GM18867 (cell line): Measurements from ENCODE around the gene CYBB.
"Not testable (repeated sequence)": the region's sequence is repeated elsewhere in the genome, so short reads cannot be mapped to it uniquely, and the experiment has no call there.

Experiments used
- ATAC-seq: cut with Tn5 transposase; IDR thresholded peaks from one replicate; pipeline ENCODE4 v1.9.1; 2021; ENCODE audit warnings: mild to moderate bottlenecking, moderate library complexity; ENCODE audit not compliant: unreplicated experiment

Gene CYBB

DNA sequence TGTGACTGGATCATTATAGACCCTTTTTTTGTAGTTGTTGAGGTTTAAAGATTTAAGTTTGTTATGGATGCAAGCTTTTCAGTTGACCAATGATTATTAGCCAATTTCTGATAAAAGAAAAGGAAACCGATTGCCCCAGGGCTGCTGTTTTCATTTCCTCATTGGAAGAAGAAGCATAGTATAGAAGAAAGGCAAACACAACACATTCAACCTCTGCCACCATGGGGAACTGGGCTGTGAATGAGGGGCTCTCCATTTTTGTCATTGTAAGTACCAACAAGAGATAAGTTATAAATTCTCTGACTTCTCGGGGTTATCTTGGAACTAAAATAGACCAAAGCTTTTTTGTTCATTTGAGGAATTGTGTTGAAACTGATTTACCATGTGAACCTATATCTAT is at the start of gene CYBB:
TSS of gene CYBB (plus strand) at position 203 of the 400 bp plus-strand sequence. CDS start at position 222, 19 bp downstream.
- ATAC-seq: peak; percentile 40

GRCh38 chrX:37745354-37745753 is 34.5 kb upstream of the CYBB start:
- ATAC-seq: peak; percentile 74

GRCh38 chrX:37745835-37746217 is 34.0 kb upstream of the CYBB start:
- peak; percentile 27 for ATAC-seq

GRCh38 chrX:37746218-37746941 is 33.5 kb upstream of the CYBB start:
- peak; percentile 88 for ATAC-seq

DNA sequence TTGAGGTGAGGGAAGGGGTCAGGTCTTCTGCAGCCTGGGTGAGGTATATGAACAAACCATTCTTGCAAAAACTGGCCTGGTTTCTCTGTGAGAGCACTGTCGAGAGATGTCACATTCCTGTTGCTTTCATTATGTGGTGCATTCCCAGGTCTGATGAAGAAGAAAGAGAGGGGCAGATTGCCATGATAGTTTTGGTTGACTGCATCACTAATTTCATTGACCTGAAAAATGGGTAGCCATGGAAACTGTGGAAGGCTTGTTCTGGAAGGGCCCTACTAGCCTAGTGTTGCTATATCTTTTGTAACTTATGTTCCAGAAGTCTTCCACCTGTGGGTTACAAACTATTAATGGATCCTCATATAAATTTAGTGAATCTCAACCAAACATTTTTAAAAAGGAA is 32.9 kb upstream of the CYBB start:
- ATAC-seq: no peak

DNA sequence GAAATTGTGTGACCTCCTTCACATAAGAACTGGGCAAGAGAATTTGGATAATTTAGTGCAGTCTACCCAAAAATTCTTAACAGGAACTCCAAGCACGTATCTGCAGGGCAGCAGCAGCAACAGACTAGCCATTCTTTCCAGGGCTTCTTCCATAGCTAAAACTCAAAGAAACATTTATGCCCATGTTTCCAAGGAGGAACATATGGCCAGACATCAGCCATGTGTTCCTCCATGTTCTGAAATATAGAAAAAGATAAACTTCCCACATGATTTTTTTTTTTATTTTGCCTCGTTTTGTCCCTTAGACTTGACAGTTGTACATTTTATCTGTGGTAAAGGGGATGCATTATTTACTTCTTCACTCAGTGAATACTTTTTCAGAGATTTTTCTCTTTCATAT is 27.6 kb upstream of the CYBB start:
- no peak for ATAC-seq

DNA sequence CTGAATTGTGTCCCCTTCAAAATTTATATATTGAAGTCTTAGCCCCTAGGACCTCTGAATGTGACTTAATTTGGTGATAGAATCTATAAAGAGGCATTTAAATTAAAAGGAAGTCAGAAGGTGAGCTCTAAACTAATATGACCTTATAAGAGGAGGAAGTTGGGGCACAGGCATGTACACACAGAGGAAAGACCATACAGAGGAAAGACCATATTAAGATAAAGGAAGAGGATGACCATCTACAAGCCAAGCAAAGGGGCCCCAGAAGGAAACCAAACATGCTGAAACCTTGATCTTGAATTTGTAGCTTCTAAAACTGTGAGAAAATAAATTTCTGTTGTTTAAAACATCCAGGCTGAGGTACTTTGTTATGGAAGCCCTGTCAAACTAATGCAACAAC is 26.9 kb upstream of the CYBB start:
- ATAC-seq: no peak

GRCh38 chrX:37753384-37753783 is 26.5 kb upstream of the CYBB start:
- ATAC-seq: no peak

DNA sequence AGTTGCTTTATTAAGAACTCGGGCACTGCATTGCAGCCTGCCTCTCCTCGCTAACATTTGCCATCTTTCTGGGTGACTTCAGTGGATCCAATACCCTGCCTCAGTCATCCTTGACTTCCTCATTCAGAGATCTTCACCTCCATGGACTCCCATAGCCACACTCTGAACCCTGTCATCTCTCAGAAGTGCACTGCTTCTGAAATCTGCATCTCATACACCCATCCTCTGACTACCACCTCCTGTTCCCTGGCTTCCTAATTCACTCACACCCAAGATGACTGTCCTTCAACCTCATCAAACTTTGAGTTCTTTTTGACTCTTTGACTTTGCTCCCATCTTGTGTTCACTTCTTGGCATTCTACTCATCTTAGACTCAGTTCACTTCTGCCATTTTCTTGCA is 25.3 kb upstream of the CYBB start:
- ATAC-seq: peak; percentile 23

GRCh38 chrX:37755025-37755424 is 24.8 kb upstream of the CYBB start:
- peak; percentile 96 for ATAC-seq

DNA sequence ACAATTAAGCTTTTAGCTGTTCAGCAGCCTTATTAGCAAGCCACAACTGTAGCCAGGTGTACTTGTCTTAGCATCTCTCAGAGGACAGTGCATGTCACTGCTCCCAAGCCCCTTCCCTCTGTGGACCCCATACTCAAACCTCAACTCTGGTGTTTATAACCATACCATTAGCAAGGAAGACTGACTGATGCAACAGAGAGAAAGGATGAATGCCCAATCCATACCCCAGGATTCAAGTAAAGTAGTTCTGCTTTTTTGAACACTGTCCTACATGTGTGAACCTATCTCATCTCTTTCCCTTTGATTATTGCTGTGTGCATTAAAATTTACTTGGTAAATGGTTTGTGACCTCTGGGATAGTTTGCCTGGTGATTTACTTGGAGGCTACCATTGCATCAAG is 22.8 kb upstream of the CYBB start:
- ATAC-seq: no peak

DNA sequence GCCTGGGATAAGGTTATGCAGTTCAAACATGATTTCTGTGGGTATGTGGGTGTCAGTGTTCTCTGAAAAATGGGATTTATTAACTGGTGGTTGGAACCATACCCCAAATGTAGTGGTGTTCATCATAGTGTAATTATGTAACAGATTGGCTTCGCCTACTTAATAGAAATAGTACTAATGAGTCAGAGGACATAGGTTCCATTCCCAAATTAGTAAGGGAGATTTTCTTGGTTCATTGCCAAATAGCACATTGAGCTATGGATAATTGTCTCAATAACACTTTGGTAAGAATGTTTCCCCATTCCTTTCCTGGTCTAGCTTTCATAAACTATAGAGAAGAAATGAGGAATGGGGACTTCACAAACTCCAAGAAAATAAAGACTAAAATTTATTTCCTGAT is 20.5 kb upstream of the CYBB start:
- ATAC-seq: no peak

GRCh38 chrX:37759878-37760418 is 19.9 kb upstream of the CYBB start:
- ATAC-seq: no peak

GRCh38 chrX:37763400-37763799 is 16.5 kb upstream of the CYBB start:
- ATAC-seq: no peak

- ATAC-seq: no peak
These were observed 14.4 kb upstream of the CYBB start for GRCh38 chrX:37765507-37765906.

DNA sequence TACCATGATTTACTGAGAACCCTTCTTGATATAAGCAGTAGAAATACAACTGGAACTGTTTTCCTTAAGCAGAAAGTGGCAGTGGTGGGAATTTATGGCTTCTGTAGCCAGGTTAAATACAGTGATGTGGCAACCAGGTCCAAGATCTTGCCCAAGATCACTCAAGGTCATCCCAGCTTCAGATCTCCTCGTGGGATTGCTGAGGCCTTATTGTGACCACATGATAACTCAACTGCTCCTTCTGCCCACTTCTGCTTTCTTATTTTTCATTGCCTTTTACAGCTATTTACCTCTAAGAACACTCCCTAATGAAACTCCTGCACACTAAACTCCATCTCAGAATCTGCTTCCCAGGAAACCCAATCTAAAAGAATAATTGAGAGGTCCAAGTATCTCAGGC is 12.4 kb upstream of the CYBB start:
- ATAC-seq: no peak

DNA sequence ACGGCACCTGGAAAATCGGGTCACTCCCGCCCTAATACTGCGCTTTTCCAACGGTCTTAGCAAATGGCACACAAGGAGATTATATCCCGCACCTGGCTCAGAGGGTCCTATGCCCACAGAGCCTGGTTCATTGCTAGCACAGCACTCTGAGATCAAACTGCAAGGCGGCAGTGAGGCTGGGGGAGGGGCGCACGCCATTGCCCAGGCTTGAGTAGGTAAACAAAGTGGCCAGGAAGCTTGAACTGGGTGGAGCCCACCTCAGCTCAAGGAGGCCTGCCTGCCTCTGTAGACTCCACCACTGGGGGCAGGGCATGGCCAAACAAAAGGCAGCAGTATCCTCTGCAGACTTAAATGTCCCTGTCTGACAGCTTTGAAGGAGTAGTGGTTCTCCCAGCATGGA is 11.0 kb upstream of the CYBB start:
- not testable (repeated sequence) for ATAC-seq

- ATAC-seq: peak; percentile 78
These were observed 3.4 kb upstream of the CYBB start for GRCh38 chrX:37776283-37776986.

- ATAC-seq: peak; percentile 46
These were observed 2.9 kb upstream of the CYBB start for GRCh38 chrX:37776987-37777325.

DNA sequence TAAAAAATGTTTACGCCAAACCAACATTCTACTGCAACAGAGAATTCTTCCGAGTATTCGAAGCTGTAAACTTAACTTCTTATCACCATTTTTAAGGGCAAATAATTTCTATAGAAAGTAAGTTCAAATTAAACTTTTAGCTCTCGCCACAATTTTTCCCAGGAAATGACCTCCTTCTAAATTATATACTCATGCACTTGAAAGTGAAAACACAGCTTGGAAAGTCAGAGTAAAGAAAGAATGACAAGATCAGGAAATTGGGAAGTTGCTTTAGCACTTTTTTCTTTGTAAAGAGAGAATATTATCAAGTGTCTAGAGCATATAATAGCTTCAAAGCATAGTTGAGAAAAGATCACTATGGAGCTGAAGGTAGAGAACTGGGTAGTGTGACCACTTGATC is 1.2 kb downstream of the CYBB start:
- no peak for ATAC-seq

- no peak for ATAC-seq
These were observed 2.0 kb downstream of the CYBB start for GRCh38 chrX:37781814-37782213.

DNA sequence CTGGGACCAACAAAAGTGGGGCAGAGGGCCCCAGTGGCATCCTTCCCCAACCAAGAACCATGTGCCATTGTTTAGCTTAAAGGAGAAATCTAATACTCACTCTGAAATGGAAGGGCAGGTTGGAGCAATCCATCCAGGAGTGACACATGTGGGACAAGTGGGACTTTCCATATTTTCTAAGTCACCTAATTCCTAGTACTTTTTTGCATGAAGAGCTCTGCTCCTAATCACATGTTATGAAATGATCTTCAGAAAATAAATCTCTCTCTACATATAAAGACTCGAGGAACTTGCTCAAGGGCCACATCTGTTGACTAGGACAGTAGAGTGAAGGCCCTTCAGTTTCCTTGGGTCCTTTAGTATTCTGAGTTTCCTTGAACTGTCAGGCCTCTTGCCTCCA is 2.5 kb downstream of the CYBB start:
- ATAC-seq: no peak
